Measurements from ENCODE around the gene PPP3CA. TPM values are rescaled to one million over a fixed set of nuclear protein-coding genes. Genes with fewer than 3 reads are reported as not detected.
A peak's percentile ranks its signal among the peaks of the same experiment; 100 is the strongest.

The PPP3CA gene
- total and polyA plus RNA-seq, 2 experiments from 2014 or later, result 27.0 to 45.2 TPM

DNA sequence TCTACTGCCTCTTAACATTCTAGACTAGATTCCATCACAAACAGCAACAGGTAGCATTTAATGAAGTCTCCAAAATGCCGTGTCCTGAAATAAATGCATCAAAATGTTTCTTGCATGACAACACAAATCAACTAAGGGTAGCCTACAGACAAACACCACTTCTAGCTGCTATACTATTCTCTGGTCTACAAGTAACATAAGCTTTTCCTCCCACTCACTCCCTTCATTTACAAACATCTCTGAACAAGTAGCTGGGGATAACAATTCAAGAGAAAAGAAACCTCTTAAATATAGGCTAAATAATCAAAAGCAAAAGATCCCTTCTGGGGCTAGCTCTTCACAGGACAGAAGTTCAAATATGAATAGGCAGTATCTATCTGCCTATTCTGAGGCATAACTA is 20.8 kb downstream of the PPP3CA start:
- DNase-seq (ENCODE audit: low spot score) (no peak), ATAC-seq (peak; percentile 39; the same call in 2 of the 3 replicates)
- H3K9me2 ChIP-seq (ENCODE audit: insufficient read depth), result no peaks in the 10 kb centered on the region
- H3K27me3 Mint-ChIP-seq (ENCODE audit: insufficient read depth, low read depth, poor library complexity), result no peaks in the 10 kb centered on the region
- H3K9me3 Mint-ChIP-seq, result no peaks in the 10 kb centered on the region
- H3K36me3 ChIP-seq (ENCODE audit: insufficient read depth), result no peaks in the 10 kb centered on the region
- H3K79me2 ChIP-seq (replicated peaks; ENCODE audit: insufficient read depth), result peaks cover 49% of the 10 kb centered on the region
- H4K20me1 ChIP-seq (replicated peaks; ENCODE audit: insufficient read depth), result no peaks in the 10 kb centered on the region; the same call in 1 of the 2 replicates
- no peaks in the 10 kb centered on the region for H3K36me3 Mint-ChIP-seq (ENCODE audit: low read depth)
- no peak overlapping the region for H3K27ac Mint-ChIP-seq
- H3K4me1 Mint-ChIP-seq, result peaks cover 85% of the 10 kb centered on the region
- H3K27ac ChIP-seq (ENCODE audit: low read depth), result no peak overlapping the region
- H3K4me3 ChIP-seq, result no peak overlapping the region
- no peak overlapping the region for H2AFZ ChIP-seq
- H3K4me1 ChIP-seq (ENCODE audit: insufficient read depth), result peaks cover 72% of the 10 kb centered on the region
- H3K4me2 ChIP-seq, result peak overlapping the region; percentile 25
- no peak overlapping the region for H3K4me3 Mint-ChIP-seq
- H3F3A ChIP-seq (replicated peaks; ENCODE audit: low read depth), result no peaks in the 10 kb centered on the region
- H3K27me3 ChIP-seq (ENCODE audit: insufficient read depth), result no peaks in the 10 kb centered on the region
- TF ChIP-seq CREB1 (CRISPR knock-in tag; IDR thresholded peaks at IDR 0.05; ENCODE audit: low read depth) (no peak), POLR2AphosphoS5 (IDR thresholded peaks at IDR 0.05; ENCODE audit: low read depth) (no peak)

DNA sequence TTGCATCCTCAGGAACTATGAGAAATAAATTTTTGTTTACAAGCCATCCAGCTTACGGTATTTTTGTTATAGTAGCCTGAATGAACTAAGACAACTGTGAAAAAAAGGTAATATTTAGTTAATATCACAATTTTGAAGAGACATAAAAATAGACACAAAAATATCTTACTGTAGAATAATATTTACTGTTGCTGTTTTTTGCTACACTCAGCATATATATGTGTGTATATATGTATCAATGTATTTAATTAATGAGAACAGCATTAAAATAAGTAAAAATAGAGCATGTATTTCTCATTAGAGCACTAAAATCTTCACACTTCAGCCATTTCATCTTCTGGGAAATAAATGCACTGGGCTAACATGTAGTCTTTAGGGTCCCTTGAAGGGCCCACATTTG is 24.6 kb downstream of the PPP3CA start:
- no peak for ATAC-seq
- no peaks in the 10 kb centered on the region for H3F3A ChIP-seq (replicated peaks; ENCODE audit: low read depth)
- no peaks in the 10 kb centered on the region for H3K27me3 ChIP-seq (ENCODE audit: insufficient read depth)
- peaks cover 53% of the 10 kb centered on the region for H3K79me2 ChIP-seq (replicated peaks; ENCODE audit: insufficient read depth)
- H3K4me2 ChIP-seq, result no peak overlapping the region
- no peak overlapping the region for H3K27ac ChIP-seq (ENCODE audit: low read depth)
- Mint-ChIP-seq H3K36me3 (ENCODE audit: low read depth) (no peaks in the 10 kb centered on the region), H3K27me3 (ENCODE audit: insufficient read depth, low read depth, poor library complexity) (no peaks in the 10 kb centered on the region), H3K4me1 (peaks cover 58% of the 10 kb centered on the region), H3K9me3 (no peaks in the 10 kb centered on the region), H3K4me3 (no peak overlapping the region), H3K27ac (no peak overlapping the region)
- peaks cover 42% of the 10 kb centered on the region for H3K4me1 ChIP-seq (ENCODE audit: insufficient read depth)
- no peaks in the 10 kb centered on the region for H3K9me2 ChIP-seq (ENCODE audit: insufficient read depth)
- no peak overlapping the region for H2AFZ ChIP-seq
- no peaks in the 10 kb centered on the region for H3K36me3 ChIP-seq (ENCODE audit: insufficient read depth)
- no peak for DNase-seq (ENCODE audit: low spot score)
- no peak overlapping the region for H3K4me3 ChIP-seq
- no peaks in the 10 kb centered on the region for H4K20me1 ChIP-seq (replicated peaks; ENCODE audit: insufficient read depth)
- TF ChIP-seq ZNF114 (CRISPR knock-in tag; IDR thresholded peaks at IDR 0.05), result no peak
- TF ChIP-seq, protein P1, sequence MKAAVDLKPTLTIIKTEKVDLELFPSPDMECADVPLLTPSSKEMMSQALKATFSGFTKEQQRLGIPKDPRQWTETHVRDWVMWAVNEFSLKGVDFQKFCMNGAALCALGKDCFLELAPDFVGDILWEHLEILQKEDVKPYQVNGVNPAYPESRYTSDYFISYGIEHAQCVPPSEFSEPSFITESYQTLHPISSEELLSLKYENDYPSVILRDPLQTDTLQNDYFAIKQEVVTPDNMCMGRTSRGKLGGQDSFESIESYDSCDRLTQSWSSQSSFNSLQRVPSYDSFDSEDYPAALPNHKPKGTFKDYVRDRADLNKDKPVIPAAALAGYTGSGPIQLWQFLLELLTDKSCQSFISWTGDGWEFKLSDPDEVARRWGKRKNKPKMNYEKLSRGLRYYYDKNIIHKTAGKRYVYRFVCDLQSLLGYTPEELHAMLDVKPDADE (IDR thresholded peaks at IDR 0.05), result no peak
- no peak for TF ChIP-seq JUNB (IDR thresholded peaks at IDR 0.05; ENCODE audit: unreplicated experiment)
- TF ChIP-seq, protein P2, sequence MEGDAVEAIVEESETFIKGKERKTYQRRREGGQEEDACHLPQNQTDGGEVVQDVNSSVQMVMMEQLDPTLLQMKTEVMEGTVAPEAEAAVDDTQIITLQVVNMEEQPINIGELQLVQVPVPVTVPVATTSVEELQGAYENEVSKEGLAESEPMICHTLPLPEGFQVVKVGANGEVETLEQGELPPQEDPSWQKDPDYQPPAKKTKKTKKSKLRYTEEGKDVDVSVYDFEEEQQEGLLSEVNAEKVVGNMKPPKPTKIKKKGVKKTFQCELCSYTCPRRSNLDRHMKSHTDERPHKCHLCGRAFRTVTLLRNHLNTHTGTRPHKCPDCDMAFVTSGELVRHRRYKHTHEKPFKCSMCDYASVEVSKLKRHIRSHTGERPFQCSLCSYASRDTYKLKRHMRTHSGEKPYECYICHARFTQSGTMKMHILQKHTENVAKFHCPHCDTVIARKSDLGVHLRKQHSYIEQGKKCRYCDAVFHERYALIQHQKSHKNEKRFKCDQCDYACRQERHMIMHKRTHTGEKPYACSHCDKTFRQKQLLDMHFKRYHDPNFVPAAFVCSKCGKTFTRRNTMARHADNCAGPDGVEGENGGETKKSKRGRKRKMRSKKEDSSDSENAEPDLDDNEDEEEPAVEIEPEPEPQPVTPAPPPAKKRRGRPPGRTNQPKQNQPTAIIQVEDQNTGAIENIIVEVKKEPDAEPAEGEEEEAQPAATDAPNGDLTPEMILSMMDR (conservative IDR thresholded peaks at IDR 0.05; ENCODE audit: low read depth in 2 of 2), result no peak
- TF ChIP-seq EZH2 (IDR thresholded peaks at IDR 0.05; ENCODE audit: low read depth, unreplicated experiment), result no peak
- no peak for TF ChIP-seq EZH2phosphoT487 (IDR thresholded peaks at IDR 0.05; ENCODE audit: unreplicated experiment)
- TF ChIP-seq STAT1 (IDR thresholded peaks at IDR 0.05; ENCODE audit: unreplicated experiment), result no peak
- no peak for TF ChIP-seq POLR2AphosphoS5 (IDR thresholded peaks at IDR 0.05; ENCODE audit: low read depth)
- TF ChIP-seq CREB1 (CRISPR knock-in tag; IDR thresholded peaks at IDR 0.05; ENCODE audit: low read depth), result no peak
- no peak for TF ChIP-seq ZNF331 (CRISPR knock-in tag; IDR thresholded peaks at IDR 0.05; ENCODE audit: low read depth)
- TF ChIP-seq, protein P3, sequence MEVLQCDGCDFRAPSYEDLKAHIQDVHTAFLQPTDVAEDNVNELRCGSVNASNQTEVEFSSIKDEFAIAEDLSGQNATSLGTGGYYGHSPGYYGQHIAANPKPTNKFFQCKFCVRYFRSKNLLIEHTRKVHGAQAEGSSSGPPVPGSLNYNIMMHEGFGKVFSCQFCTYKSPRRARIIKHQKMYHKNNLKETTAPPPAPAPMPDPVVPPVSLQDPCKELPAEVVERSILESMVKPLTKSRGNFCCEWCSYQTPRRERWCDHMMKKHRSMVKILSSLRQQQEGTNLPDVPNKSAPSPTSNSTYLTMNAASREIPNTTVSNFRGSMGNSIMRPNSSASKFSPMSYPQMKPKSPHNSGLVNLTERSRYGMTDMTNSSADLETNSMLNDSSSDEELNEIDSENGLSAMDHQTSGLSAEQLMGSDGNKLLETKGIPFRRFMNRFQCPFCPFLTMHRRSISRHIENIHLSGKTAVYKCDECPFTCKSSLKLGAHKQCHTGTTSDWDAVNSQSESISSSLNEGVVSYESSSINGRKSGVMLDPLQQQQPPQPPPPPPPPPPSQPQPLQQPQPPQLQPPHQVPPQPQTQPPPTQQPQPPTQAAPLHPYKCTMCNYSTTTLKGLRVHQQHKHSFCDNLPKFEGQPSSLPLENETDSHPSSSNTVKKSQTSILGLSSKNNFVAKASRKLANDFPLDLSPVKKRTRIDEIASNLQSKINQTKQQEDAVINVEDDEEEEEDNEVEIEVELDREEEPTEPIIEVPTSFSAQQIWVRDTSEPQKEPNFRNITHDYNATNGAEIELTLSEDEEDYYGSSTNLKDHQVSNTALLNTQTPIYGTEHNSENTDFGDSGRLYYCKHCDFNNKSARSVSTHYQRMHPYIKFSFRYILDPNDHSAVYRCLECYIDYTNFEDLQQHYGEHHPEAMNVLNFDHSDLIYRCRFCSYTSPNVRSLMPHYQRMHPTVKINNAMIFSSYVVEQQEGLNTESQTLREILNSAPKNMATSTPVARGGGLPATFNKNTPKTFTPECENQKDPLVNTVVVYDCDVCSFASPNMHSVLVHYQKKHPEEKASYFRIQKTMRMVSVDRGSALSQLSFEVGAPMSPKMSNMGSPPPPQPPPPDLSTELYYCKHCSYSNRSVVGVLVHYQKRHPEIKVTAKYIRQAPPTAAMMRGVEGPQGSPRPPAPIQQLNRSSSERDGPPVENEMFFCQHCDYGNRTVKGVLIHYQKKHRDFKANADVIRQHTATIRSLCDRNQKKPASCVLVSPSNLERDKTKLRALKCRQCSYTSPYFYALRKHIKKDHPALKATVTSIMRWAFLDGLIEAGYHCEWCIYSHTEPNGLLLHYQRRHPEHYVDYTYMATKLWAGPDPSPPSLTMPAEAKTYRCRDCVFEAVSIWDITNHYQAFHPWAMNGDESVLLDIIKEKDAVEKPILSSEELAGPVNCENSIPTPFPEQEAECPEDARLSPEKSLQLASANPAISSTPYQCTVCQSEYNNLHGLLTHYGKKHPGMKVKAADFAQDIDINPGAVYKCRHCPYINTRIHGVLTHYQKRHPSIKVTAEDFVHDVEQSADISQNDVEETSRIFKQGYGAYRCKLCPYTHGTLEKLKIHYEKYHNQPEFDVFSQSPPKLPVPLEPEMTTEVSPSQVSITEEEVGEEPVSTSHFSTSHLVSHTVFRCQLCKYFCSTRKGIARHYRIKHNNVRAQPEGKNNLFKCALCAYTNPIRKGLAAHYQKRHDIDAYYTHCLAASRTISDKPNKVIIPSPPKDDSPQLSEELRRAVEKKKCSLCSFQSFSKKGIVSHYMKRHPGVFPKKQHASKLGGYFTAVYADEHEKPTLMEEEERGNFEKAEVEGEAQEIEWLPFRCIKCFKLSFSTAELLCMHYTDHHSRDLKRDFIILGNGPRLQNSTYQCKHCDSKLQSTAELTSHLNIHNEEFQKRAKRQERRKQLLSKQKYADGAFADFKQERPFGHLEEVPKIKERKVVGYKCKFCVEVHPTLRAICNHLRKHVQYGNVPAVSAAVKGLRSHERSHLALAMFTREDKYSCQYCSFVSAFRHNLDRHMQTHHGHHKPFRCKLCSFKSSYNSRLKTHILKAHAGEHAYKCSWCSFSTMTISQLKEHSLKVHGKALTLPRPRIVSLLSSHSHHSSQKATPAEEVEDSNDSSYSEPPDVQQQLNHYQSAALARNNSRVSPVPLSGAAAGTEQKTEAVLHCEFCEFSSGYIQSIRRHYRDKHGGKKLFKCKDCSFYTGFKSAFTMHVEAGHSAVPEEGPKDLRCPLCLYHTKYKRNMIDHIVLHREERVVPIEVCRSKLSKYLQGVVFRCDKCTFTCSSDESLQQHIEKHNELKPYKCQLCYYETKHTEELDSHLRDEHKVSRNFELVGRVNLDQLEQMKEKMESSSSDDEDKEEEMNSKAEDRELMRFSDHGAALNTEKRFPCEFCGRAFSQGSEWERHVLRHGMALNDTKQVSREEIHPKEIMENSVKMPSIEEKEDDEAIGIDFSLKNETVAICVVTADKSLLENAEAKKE (CRISPR knock-in tag; IDR thresholded peaks at IDR 0.05), result no peak
- no peak for TF ChIP-seq NANOG (IDR thresholded peaks at IDR 0.05; ENCODE audit: borderline replicate concordance)
